D341Med (cell line): ENCODE results near the gene COL26A1.
"Not testable (repeated sequence)": the region's sequence is repeated elsewhere in the genome, so short reads cannot be mapped to it uniquely, and the experiment has no call there.

Experiments used
- DNase-seq: peaks from one replicate; pipeline ENCODE4 v3.0.0; 2012; ENCODE audit warnings: low spot score

The COL26A1 gene

GRCh38 chr7:101402081-101402779, 39.6 kb downstream of the COL26A1 start:
- DNase-seq = no peak

GRCh38 chr7:101402835-101403234, 40.2 kb downstream of the COL26A1 start:
- no peak for DNase-seq

GRCh38 chr7:101405474-101406067, 42.9 kb downstream of the COL26A1 start:
- DNase-seq = no peak

- peak; percentile 83 for DNase-seq
Measured at GRCh38 chr7:101410743-101411507, 48.2 kb downstream of the COL26A1 start.

GRCh38 chr7:101411508-101411874, 48.8 kb downstream of the COL26A1 start:
- no peak for DNase-seq

GRCh38 chr7:101412976-101413375, 50.3 kb downstream of the COL26A1 start:
- DNase-seq = no peak

- DNase-seq = no peak
Measured at GRCh38 chr7:101418694-101419093, 56.0 kb downstream of the COL26A1 start.

GRCh38 chr7:101419831-101420230, 57.2 kb downstream of the COL26A1 start:
- DNase-seq = no peak

- no peak for DNase-seq
Measured at GRCh38 chr7:101420436-101420835, 57.8 kb downstream of the COL26A1 start.

- DNase-seq = no peak
Measured at GRCh38 chr7:101422356-101423195, 59.9 kb downstream of the COL26A1 start.

GRCh38 chr7:101426303-101427011, 63.8 kb downstream of the COL26A1 start:
- no peak for DNase-seq

- no peak for DNase-seq
Measured at GRCh38 chr7:101428093-101428866, 65.6 kb downstream of the COL26A1 start.

GRCh38 chr7:101432316-101432715, 69.6 kb downstream of the COL26A1 start:
- DNase-seq = no peak

- no peak for DNase-seq
Measured at GRCh38 chr7:101433688-101434087, 71.0 kb downstream of the COL26A1 start.

GRCh38 chr7:101434155-101434554, 71.5 kb downstream of the COL26A1 start:
- not testable (repeated sequence) for DNase-seq

- no peak for DNase-seq
Measured at GRCh38 chr7:101435461-101436220, 73.0 kb downstream of the COL26A1 start.

GRCh38 chr7:101436221-101436735, 73.6 kb downstream of the COL26A1 start:
- DNase-seq = no peak

- no peak for DNase-seq
Measured at GRCh38 chr7:101436857-101437576, 74.3 kb downstream of the COL26A1 start.

- no peak for DNase-seq
Measured at GRCh38 chr7:101441890-101442289, 79.2 kb downstream of the COL26A1 start.
